GM12875 (cell line): ENCODE measurements around the gene KMT2C.
A peak's percentile ranks its signal among the peaks of the same experiment; 100 is the strongest.
"Not testable (repeated sequence)": the region's sequence is repeated elsewhere in the genome, so short reads cannot be mapped to it uniquely, and the experiment has no call there.

Experiments used
- H3K4me3 ChIP-seq: one replicate; pipeline ENCODE4 v1.5.1; 2011; ENCODE audit warnings: low read depth, low read length, control low read depth
- TF ChIP-seq, protein P1 (sequence below): IDR thresholded peaks from 2 replicates; pipeline ENCODE4 v1.5.1; 2011; ENCODE audit warnings: low read depth, mild to moderate bottlenecking, control low read depth, inconsistent platforms, low read length, moderate library complexity, borderline replicate concordance; ENCODE audit not compliant: insufficient read depth

KMT2C gene

DNA sequence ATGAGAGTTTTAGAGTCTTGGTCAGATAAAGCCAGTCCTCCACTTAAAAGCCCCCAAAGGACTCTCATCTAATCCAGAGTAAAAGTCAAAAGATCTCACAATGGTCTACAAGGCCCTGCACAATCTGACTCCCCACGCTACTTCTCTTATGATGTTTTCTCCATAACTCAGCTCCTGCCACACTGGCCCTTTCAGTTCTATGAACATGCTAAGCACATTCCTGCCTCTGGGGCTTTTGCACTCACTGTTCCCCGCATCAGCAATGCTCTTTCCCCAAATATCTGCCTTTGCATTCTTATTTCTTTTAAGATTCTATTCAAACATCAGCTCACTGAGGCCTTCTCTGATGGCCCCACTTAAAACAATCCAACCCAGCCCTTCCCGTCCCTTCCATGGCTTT, 41.6 kb downstream of the KMT2C start:
- TF ChIP-seq, protein P1, sequence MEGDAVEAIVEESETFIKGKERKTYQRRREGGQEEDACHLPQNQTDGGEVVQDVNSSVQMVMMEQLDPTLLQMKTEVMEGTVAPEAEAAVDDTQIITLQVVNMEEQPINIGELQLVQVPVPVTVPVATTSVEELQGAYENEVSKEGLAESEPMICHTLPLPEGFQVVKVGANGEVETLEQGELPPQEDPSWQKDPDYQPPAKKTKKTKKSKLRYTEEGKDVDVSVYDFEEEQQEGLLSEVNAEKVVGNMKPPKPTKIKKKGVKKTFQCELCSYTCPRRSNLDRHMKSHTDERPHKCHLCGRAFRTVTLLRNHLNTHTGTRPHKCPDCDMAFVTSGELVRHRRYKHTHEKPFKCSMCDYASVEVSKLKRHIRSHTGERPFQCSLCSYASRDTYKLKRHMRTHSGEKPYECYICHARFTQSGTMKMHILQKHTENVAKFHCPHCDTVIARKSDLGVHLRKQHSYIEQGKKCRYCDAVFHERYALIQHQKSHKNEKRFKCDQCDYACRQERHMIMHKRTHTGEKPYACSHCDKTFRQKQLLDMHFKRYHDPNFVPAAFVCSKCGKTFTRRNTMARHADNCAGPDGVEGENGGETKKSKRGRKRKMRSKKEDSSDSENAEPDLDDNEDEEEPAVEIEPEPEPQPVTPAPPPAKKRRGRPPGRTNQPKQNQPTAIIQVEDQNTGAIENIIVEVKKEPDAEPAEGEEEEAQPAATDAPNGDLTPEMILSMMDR, result peak; percentile 23; the same call in 1 of the 2 replicates
- not testable (repeated sequence) for H3K4me3 ChIP-seq

DNA sequence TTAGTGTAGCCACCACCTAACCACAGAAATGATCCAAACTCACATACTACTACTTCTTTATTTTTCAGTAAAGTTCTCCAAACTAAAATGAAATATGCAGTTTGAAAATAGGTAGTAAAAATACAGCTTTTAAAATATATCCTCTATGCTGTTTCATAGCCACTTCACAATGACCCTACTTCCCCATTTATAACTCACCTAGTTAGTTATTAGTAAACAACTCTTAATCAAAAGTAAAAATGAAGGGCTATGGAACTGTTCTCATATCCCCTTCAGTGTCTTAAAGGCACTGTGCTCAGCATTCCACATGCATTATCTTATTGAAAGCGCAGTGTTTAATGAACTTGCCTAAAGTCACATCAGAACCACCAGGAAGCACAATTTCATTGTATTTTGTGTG, 43.5 kb downstream of the KMT2C start:
- TF ChIP-seq, protein P1, result no peak

DNA sequence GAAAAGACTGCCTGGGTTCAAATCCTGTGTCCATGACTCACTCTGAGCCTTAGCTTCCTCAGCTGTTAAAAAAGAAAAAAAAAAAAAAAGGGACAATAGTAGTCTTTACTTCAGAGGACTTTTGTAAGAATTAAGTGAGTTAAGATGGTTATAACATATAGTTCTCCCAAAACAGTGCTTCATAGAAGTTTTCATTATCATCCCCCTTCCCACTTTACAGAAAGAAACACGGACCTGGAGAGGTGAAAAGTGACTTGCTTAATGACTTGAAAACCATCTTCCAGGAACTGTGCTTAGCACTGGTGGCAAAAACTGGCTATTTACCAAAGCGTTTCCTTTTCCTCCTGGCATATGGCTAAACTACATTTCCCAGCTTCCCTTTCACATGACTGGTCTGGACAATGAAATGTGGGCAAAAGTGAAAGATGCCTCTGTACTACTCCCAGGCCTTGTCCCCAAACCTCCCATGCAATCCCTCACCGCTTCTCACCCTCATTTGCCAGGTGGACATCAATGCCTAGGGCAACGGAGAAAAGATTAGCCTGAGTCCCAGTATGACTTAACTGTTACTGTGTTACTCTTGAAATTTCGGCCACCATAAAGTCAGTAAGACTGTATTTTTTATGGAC, 49.6 kb downstream of the KMT2C start:
- H3K4me3 ChIP-seq, result not testable (repeated sequence)

More for the DNA sequence above, 43.5 kb downstream of the KMT2C start:
- H3K4me3 ChIP-seq, result no peak overlapping the region

DNA sequence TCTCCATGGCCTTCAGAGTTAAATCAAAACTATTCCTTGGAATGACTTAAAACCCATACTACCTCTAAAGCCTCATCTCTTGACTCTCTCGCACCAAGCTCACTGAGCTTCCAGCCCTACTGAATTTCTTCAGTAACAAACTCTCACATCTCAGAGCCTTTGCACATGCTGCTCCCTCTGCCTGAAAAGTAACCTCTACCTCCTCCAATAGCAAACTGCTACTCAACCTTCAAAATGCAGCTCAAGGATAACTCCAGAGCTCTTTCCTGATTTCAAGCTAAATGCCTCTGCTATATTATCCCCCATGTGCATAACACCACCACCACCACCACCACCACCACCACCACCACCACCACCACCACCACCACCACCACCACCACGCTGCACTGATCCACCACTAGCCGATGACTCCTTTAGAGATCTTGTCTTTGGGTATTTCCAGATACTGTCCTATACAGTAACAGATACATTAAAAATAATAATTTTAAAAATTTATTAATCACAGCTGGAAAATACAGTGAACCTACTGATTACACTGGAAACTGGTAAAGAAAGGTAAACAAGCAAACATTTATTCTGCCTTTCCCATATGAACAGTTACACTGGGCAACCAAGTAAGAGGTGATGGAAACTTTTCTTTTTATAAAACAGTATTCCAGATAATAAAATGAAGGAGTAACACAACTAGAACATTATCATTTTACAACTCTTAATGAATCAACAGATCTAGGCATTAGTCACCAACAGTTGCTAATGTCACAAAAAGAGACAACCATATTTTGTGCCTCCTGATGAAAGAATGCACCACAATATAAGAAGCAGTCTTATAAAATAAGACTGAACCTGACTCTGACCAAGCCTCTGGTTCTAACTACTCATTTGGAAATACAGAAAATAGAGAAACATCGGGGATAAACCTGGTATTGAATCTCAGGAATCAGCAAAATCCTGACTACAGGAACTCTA, 51.3 kb downstream of the KMT2C start:
- not testable (repeated sequence) for H3K4me3 ChIP-seq

DNA sequence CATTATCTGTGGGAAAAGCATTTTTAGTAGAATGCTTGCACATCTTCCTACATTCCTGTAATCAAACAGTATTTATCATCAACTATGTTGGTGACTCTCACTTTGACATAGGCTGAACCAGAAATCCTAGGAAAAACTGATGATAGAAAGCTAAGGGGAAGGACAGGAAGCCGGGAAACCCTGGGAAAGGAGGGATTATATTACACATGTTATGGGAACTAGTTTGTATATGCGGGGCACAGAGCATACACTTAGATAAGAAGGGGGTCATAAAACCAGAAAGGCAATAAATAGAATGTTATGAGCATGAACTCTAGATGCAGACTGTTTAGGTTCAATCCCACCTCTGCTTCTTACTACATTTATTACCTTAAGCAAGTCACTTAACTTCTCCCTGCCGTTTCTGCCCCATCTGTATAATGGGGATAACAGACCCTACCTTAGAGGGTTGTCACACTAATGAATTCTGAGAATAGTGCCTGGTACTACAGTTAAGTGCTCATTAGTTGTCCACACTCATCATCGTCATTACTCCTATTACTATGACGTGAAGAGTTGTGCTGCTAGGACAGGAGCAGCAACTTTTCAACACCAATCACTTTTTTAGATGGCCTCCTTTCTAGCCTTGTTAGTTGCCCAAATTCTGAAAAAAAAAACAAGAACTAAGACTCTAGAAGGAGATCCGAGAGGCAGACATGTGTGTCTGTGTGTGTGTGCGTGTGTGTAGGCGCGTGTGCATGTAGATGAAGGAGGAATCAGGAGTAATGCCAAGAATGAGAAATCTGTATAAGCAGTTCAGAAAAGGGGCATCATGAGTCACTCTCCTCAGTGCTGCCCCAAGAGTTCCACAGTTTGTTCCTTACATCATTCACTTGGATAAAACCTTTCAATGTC, 52.2 kb downstream of the KMT2C start:
- no peak overlapping the region for H3K4me3 ChIP-seq
- TF ChIP-seq, protein P1, result no peak

DNA sequence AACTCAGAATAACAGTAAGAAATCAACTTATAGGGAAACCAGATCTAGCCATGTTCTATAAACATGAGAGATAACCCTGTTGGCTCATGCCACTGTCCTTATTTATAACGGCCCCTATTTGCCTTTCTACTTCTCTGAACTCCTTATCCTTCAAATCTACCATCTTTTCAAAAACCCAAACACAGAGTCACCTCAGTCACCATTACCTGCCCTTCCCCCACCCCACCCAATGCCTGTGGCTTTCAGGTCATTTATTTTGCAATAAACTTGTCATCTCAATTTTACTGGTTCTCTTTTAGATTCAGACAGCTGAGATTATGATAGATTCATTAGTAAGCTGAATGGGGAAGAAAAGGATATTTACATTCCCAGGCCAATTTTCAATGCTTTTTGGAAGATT, 53.6 kb downstream of the KMT2C start:
- TF ChIP-seq, protein P1, result no peak
- no peak overlapping the region for H3K4me3 ChIP-seq

DNA sequence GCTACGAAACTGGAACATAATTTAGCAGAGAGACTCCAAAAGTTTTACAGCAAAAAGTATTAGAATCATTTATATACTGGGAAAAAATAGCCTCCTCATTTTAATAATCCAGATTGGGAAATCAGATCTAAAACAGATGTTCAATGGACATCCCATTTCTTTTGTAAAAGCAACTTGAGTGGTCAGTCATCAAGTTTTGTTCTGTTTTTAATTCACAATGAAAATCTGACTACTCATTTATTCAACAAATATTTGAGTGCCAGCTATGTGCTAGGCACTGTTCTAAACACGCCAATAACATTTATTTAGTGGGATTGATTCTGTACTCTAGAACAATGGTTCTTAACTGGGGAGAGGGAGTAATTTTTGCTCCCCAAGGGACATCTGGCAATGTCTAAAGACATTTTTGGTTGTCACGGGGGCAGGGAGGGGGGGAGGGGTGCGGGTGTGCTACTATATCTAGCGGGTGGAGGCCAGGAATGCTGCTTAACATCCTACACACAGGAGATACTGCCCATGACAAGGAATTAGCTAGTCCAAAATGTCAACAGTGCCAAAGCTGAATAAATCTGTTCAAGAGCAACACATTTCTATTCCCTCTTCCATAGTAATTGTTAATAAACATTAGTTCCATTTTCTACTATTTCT, 54.7 kb downstream of the KMT2C start:
- H3K4me3 ChIP-seq, result not testable (repeated sequence)

DNA sequence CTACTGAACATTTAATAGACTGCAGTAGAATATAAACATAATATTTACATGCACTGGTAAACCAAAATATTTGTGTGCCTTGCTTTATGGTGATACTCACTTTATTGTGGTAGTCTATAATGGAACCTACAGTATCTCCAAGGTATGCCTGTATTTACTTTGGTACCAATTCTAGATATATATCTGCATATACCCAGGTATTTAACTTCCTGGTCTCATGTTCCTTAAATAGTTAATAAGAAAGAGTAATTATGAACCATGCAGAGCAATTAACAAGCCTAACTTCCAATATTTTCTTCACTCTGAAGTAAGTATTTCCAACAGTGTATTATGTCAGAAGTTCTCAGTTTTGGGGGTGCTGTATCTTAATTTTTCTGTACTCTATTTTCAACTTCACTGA, 57.3 kb downstream of the KMT2C start:
- not testable (repeated sequence) for H3K4me3 ChIP-seq

DNA sequence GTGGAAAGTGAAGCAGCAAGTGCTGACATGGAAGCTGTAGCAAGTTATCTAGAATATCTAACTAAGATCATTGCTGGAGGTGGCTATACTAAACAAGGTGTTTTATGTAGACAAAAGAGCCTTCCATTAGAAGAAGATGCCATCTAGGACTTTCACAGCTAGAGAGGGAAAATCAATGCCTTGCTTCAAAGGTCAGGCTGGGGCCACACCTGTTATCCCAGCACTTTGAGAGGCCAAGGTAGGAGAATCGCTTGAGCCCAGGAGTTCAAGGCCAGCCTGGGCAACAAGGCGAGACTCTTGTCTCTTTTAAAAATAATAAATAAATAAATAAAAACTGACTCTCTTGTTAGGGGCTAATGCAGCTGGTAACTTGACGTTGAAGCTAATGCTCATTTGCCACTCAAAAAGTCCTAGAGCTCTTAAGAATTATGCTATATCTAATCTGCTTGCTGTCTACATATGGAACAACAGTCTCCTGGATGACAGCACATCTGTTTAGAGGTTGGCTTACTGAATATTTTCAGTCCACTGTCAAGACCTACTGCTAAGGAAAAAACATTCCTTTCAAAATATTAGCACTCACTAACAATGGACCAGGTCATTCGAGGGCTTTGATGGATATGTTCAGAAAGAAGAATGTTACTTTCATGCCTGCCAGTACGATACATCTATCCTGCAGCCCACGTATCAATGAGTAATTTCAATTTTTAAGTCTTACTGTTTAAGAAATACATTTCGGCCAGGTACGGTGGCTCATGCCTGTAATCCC, 58.9 kb downstream of the KMT2C start:
- H3K4me3 ChIP-seq, result not testable (repeated sequence)
